Measurements from ENCODE around the gene PRKG1. TPM values are rescaled to one million over a fixed set of nuclear protein-coding genes. Genes with fewer than 3 reads are reported as not detected.
A peak's percentile ranks its signal among the peaks of the same experiment; 100 is the strongest.

Gene PRKG1
- total and polyA plus RNA-seq, 2 of the 8 experiments (the other 6 are each of a cell fraction or from before 2014, with no cell fraction given): 4.2 to 15.2 TPM

DNA sequence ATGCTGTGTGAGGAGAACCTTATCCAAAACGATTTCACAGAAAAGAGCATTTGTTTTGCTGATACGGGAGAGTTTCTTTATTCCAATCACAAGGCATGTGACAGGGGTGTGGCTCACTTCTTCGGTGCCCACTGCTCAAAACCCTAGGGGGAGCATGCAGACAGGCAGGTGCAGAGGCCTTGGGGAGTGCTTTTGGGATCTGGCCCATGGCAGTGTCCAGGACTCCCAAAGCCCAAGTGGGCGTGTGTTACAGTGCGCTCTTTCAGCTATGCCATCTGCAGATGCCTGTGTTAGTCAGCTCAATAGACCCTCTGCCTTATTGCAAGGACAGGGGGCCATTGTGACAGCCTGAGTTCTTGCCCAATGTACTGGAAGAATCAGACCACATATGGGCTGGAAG lies 530.3 kb downstream of the PRKG1 start:
- H4K91ac ChIP-seq (replicated peaks; ENCODE audit: insufficient read length, low read length): no peak overlapping the region
- no peak overlapping the region for H3K9ac ChIP-seq (replicated peaks in 1 of 4; ENCODE audit: extremely low read depth in 1 of 4, low read depth in 3 of 4, low read length in 3 of 4)
- POLR2A ChIA-PET (ENCODE audit: partially characterized antibody): no interaction called here
- DNase-seq (ENCODE audit: low read depth in 1 of 2, low spot score in 2 of 2): no peak
- H3K27me3 ChIP-seq (replicated peaks in 1 of 4; ENCODE audit: control insufficient read depth in 3 of 4, extremely low read depth in 1 of 4, insufficient read depth in 3 of 4, low read length in 3 of 4): no peaks in the 10 kb centered on the region
- no peak overlapping the region for H3K56ac ChIP-seq (replicated peaks; ENCODE audit: insufficient read length, low read depth, low read length)
- no peak overlapping the region for H3K14ac ChIP-seq (ENCODE audit: insufficient read length)
- H2BK120ac ChIP-seq (replicated peaks; ENCODE audit: low read depth, low read length): no peak overlapping the region
- H3K18ac ChIP-seq (ENCODE audit: extremely low read depth, low read length): no peak overlapping the region
- no peak overlapping the region for H3K4ac ChIP-seq (replicated peaks; ENCODE audit: insufficient read length, low read depth, low read length)
- no peak overlapping the region for H2BK12ac ChIP-seq (ENCODE audit: low read depth, low read length)
- no peak overlapping the region for H4K5ac ChIP-seq (ENCODE audit: insufficient read length, low read depth, low read length)
- FAIRE-seq: no peak
- no peaks in the 10 kb centered on the region for H3K79me1 ChIP-seq (ENCODE audit: low read depth, low read length)
- no peak overlapping the region for H3K27ac ChIP-seq (ENCODE audit: low read depth, low read length)
- H2BK15ac ChIP-seq (ENCODE audit: low read length): no peak overlapping the region
- no peak overlapping the region; the same call in 1 of the 2 replicates for H2AK5ac ChIP-seq (ENCODE audit: low read depth, low read length)
- no peaks in the 10 kb centered on the region for H3K9me3 ChIP-seq (ENCODE audit: insufficient read depth in 2 of 2, low read depth in 1 of 2, low read length in 1 of 2)
- H3K23ac ChIP-seq (ENCODE audit: insufficient read length): no peak overlapping the region
- CTCF ChIA-PET (ENCODE audit: partially characterized antibody): no interaction called here
- H2BK20ac ChIP-seq (ENCODE audit: low read length): no peak overlapping the region
- 0 out of 2 replicates have a peak overlapping the region, but pooled peaks have one; percentile 16 for H2BK5ac ChIP-seq (ENCODE audit: low read depth, low read length)
- 88% methylated on average over 5 of the region's 5 CpGs; no CpG with 5 or more reads in 1 of the 2 experiments for WGBS, 2 experiments (ENCODE audit: extremely low coverage in 1 of 2, insufficient coverage in 1 of 2, insufficient read length in 1 of 2, insufficient replicate concordance in 2 of 2, low coverage in 1 of 2, low lambda C conversion rate in 2 of 2, missing lambda C conversion rate in 1 of 2)
- no peaks in the 10 kb centered on the region for H3K36me3 ChIP-seq (ENCODE audit: control insufficient read depth in 2 of 4, insufficient read depth in 4 of 4, low read length in 3 of 4)
- H4K8ac ChIP-seq (ENCODE audit: extremely low read depth, insufficient read depth, low read length): no peak overlapping the region
- H3K4me2 ChIP-seq (ENCODE audit: insufficient read depth in 1 of 2, low read depth in 2 of 2, low read length in 2 of 2): no peak overlapping the region
- no peaks in the 10 kb centered on the region for H3K4me1 ChIP-seq (replicated peaks in 1 of 4; ENCODE audit: control insufficient read depth in 3 of 4, insufficient read depth in 4 of 4, low read length in 3 of 4)
- H4K20me1 ChIP-seq (replicated peaks in 1 of 2; ENCODE audit: control insufficient read depth in 1 of 2, insufficient read depth in 2 of 2, low read length in 2 of 2): no peaks in the 10 kb centered on the region
- H3K4me3 ChIP-seq (ENCODE audit: extremely low read depth in 1 of 4, insufficient read depth in 2 of 4, low read depth in 3 of 4, low read length in 4 of 4): no peak overlapping the region
- no peaks in the 10 kb centered on the region for H3K23me2 ChIP-seq (ENCODE audit: low read depth, low read length)
- H3K79me2 ChIP-seq (ENCODE audit: control insufficient read depth in 1 of 2, insufficient read depth in 2 of 2, low read length in 2 of 2): no peaks in the 10 kb centered on the region
- no peak overlapping the region for H2AFZ ChIP-seq (ENCODE audit: low read length)
- TF ChIP-seq CHD2 (IDR thresholded peaks at IDR 0.05; ENCODE audit: low read length): no peak
- TF ChIP-seq TCF12 (IDR thresholded peaks at IDR 0.05; ENCODE audit: low read depth, low read length): no peak
- no peak for TF ChIP-seq SAP30 (IDR thresholded peaks at IDR 0.05; ENCODE audit: insufficient read depth, insufficient replicate concordance, low read length)
- TF ChIP-seq ASH2L (IDR thresholded peaks at IDR 0.05; ENCODE audit: low read length): no peak
- no peak for TF ChIP-seq CTBP2 (IDR thresholded peaks at IDR 0.05; ENCODE audit: borderline replicate concordance, insufficient read depth, insufficient read length, low read length)
- TF ChIP-seq RBBP5 (IDR thresholded peaks at IDR 0.05; ENCODE audit: borderline replicate concordance, low read depth, low read length): no peak
- TF ChIP-seq TAF1 (IDR thresholded peaks at IDR 0.05; ENCODE audit: low read depth, low read length): no peak
- no peak for TF ChIP-seq JUND (IDR thresholded peaks at IDR 0.05; ENCODE audit: low read length)

Measured in H1 (cell line).